Endothelial cell of umbilical vein (primary cell): ENCODE data around the gene ARHGAP15. TPM values are rescaled to one million over a fixed set of nuclear protein-coding genes. Genes with fewer than 3 reads are reported as not detected.

Source experiments
- BruUV-seq: library from RNA; stranded (reverse); fragments of 400-500 nt; replicated peaks from 2 replicates; lab custom pipeline; 2021; lab: Mats Ljungman, UMichigan
- CTCF ChIA-PET: fragments of 300-600, 350-600 bp; sonication (Branson Sonifier 250); formaldehyde crosslinking; loops from one replicate; lab custom pipeline; 2021; ENCODE audit warnings: antibody characterized with exemption, inconsistent platforms; lab: Charles Lee
- POLR2A ChIA-PET: fragments of 300-600, 350-600 bp; sonication (Branson Sonifier 250); formaldehyde crosslinking; loops from one replicate; lab custom pipeline; 2021; ENCODE audit warnings: antibody characterized with exemption, inconsistent platforms; lab: Charles Lee
- DNase-seq: peaks from one replicate; pipeline ENCODE4 v3.0.0-alpha.2; 2011; ENCODE audit warnings: low read depth, low spot score
- FAIRE-seq: peaks from 2 replicates; lab custom pipeline; 2011; peaks lifted over from hg19 to GRCh38; lab: Jason Lieb, UNC
- H2AFZ ChIP-seq: 2 replicates; pipeline ENCODE4 v1.6.0; 2012; ENCODE audit warnings: low read depth, low read length, control low read depth, inconsistent platforms
- H3K27ac ChIP-seq: 2 replicates; pipeline ENCODE4 v1.5.1; 2011; ENCODE audit warnings: low read depth, mild to moderate bottlenecking, control low read depth, low read length, moderate library complexity; ENCODE audit not compliant: insufficient read depth
- H3K27me3 ChIP-seq, 2 experiments: 2 replicates each; pipeline versions ENCODE4 v1.6.0 to v1.6.1; 2011; ENCODE audit warnings: low read length in 2 of 2, mixed read lengths in 1 of 2; ENCODE audit not compliant: control insufficient read depth in 2 of 2, insufficient read depth in 2 of 2
- H3K36me3 ChIP-seq, 2 experiments: 2 replicates in 1 of 2; 3 replicates in 1 of 2; pipeline ENCODE4 v1.5.1; 2011; ENCODE audit warnings: low read length in 2 of 2, mild to moderate bottlenecking in 1 of 2, moderate library complexity in 1 of 2; ENCODE audit not compliant: control insufficient read depth in 2 of 2, insufficient read depth in 2 of 2; ENCODE audit errors: extremely low read depth in 1 of 2
- H3K4me1 ChIP-seq: 3 replicates; pipeline ENCODE4 v1.5.1; 2011; ENCODE audit warnings: mild to moderate bottlenecking, low read length; ENCODE audit not compliant: control insufficient read depth, insufficient read depth; ENCODE audit errors: extremely low read depth
- H3K4me2 ChIP-seq: 2 replicates; pipeline ENCODE4 v1.6.1; 2011; ENCODE audit warnings: low read length, control low read depth, mixed read lengths; ENCODE audit not compliant: insufficient read depth
- H3K4me3 ChIP-seq, 3 experiments: fragments of 200-600 bp in 1 of 3; sonication (generic), shearing (Covaris generic) in 1 of 3; replicated peaks in 1 of 3; 2 replicates each; pipeline ENCODE4 v1.5.1; 2011 to 2016; ENCODE audit warnings: control low read depth in 3 of 3, low read length in 3 of 3, mild to moderate bottlenecking in 2 of 3, inconsistent platforms in 1 of 3, low read depth in 1 of 3, moderate library complexity in 1 of 3; ENCODE audit not compliant: insufficient read depth in 1 of 3
- H3K79me2 ChIP-seq: 2 replicates; pipeline ENCODE4 v1.6.0; 2012; ENCODE audit warnings: low read length, inconsistent platforms; ENCODE audit not compliant: control insufficient read depth, insufficient read depth
- H3K9ac ChIP-seq: replicated peaks from 2 replicates; pipeline ENCODE3; 2011; ENCODE audit warnings: low read length, control low read depth; ENCODE audit not compliant: insufficient read depth; ENCODE audit errors: extremely low read depth
- H3K9me1 ChIP-seq: replicated peaks from 3 replicates; pipeline ENCODE4 v1.6.0; 2011; ENCODE audit warnings: mild to moderate bottlenecking, low read length; ENCODE audit not compliant: control insufficient read depth, insufficient read depth; ENCODE audit errors: extremely low read depth
- H3K9me3 ChIP-seq: replicated peaks from 2 replicates; pipeline ENCODE4 v1.5.1; 2012; ENCODE audit warnings: low read length, inconsistent platforms; ENCODE audit not compliant: control insufficient read depth, insufficient read depth
- H4K20me1 ChIP-seq: replicated peaks from 2 replicates; pipeline ENCODE3; 2011; ENCODE audit warnings: mild to moderate bottlenecking, low read length; ENCODE audit not compliant: control insufficient read depth, insufficient read depth; ENCODE audit errors: extremely low read depth
- EZH2 ChIP-seq: IDR thresholded peaks from 2 replicates; pipeline ENCODE4 v1.6.1; 2012; ENCODE audit warnings: borderline replicate concordance, low read depth, mild to moderate bottlenecking, moderate library complexity, low read length, inconsistent platforms; ENCODE audit not compliant: severe bottlenecking
- FOS ChIP-seq: IDR thresholded peaks from 2 replicates; pipeline ENCODE4 v1.6.1; 2011; ENCODE audit warnings: mild to moderate bottlenecking, low read length, moderate library complexity, borderline replicate concordance; ENCODE audit not compliant: insufficient read depth
- GATA2 ChIP-seq: IDR thresholded peaks from 2 replicates; pipeline ENCODE4 v1.7.0; 2011; ENCODE audit warnings: low read depth, mild to moderate bottlenecking, moderate library complexity, mixed read lengths, low read length; ENCODE audit not compliant: insufficient read length, insufficient read depth
- JUN ChIP-seq: IDR thresholded peaks from 2 replicates; pipeline ENCODE4 v1.6.1; 2011; ENCODE audit warnings: borderline replicate concordance, low read depth; ENCODE audit not compliant: insufficient read length, insufficient read depth
- MYC ChIP-seq: IDR thresholded peaks from one replicate; pipeline ENCODE4 v1.6.1; 2011; ENCODE audit warnings: mild to moderate bottlenecking, low read depth, low read length
- POLR2A ChIP-seq: IDR thresholded peaks from 2 replicates; pipeline ENCODE4 v1.6.1; 2012; ENCODE audit warnings: low read depth, mild to moderate bottlenecking, control low read depth, low read length
- POLR2AphosphoS5 ChIP-seq: IDR thresholded peaks from 2 replicates; pipeline ENCODE4 v1.6.1; 2012; ENCODE audit warnings: low read depth, mild to moderate bottlenecking, control low read depth, low read length, moderate library complexity; ENCODE audit not compliant: insufficient read depth
- dilution Hi-C: fragments of 300-500 bp; cut with MboI; formaldehyde crosslinking; loops from one replicate; pipeline ENCODE4 v1.15.0; 2019; ENCODE audit warnings: low sequenced_read_pairs; ENCODE audit not compliant: extremely low pct_ligation_motif_present
- intact Hi-C: fragments of 100-400 bp; cut with micrococcal nuclease; formaldehyde crosslinking; loops from one replicate; pipeline ENCODE4 v1.10.0; 2022
- polyA plus RNA-seq, 4 experiments: library from polyadenylated mRNA; depleted of rRNA in 3 of 4; stranded (reverse) in 3 of 4; unstranded in 1 of 4; fragments of >200 nt; gene quantifications; 2 replicates each; pipeline versions ENCODE4 v1.2.1 to v1.2.3, GENCODE V29; 2011 to 2012; ENCODE audit warnings: missing spikeins in 1 of 4
- total RNA-seq: library from RNA; stranded (reverse); gene quantifications from 2 replicates; pipeline ENCODE4 v1.2.3, GENCODE V29; 2021
- TF ChIP-seq, protein P1 (sequence below): IDR thresholded peaks from 2 replicates; pipeline ENCODE4 v1.6.1; 2011; ENCODE audit not compliant: insufficient read depth, insufficient read length
- TF ChIP-seq, protein P2 (sequence below), 2 donors: IDR thresholded peaks; 1 replicate in 1 of 2; 2 replicates in 1 of 2; pipeline ENCODE4 v1.5.1; 2011; ENCODE audit warnings: low read length in 2 of 2, mild to moderate bottlenecking in 2 of 2, moderate library complexity in 2 of 2, control low read depth in 1 of 2, inconsistent platforms in 1 of 2, low read depth in 1 of 2; ENCODE audit not compliant: insufficient read depth in 1 of 2; ENCODE audit errors: extremely low read depth in 1 of 2

ARHGAP15 gene
- total and polyA plus RNA-seq, 2 donors (not counting 3 experiments of a cell fraction or from before 2014, with no cell fraction given) = not detected

DNA sequence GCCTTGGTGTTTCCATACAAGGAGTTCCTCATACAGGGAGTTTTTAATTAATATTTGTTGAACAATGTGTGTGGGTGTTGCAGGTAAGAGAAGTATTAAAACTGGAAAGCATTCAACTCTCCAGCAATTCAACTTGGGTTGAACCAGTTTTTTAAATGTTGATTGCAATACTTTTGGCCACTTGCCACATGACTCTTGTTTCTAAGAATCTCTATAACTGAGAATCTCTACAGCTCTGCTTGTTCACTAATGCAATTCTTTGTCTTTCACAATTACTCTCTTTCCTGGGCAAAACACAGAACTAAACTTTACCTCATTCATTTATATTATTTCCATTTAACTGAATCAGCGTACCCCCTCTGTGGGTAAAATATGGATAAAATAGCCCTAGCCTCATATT lies 429.4 kb downstream of the ARHGAP15 start:
- FAIRE-seq (no peak), DNase-seq (no peak)
- ChIA-PET POLR2A (no interaction called here), CTCF (no interaction called here)
- Histone ChIP-seq H3K9me3 (no peaks in the 10 kb centered on the region), H2AFZ (no peak overlapping the region), H3K9me1 (no peaks in the 10 kb centered on the region), H4K20me1 (no peaks in the 10 kb centered on the region), H3K4me2 (no peak overlapping the region), H3K4me3 (no peak overlapping the region), H3K4me1 (no peaks in the 10 kb centered on the region), H3K9ac (no peak overlapping the region), H3K27me3 (no peaks in the 10 kb centered on the region), H3K79me2 (no peaks in the 10 kb centered on the region), H3K36me3 (no peaks in the 10 kb centered on the region), H3K27ac (no peak overlapping the region)
- intact Hi-C loops (no loop called here), dilution Hi-C loops (no loop called here)
- TF ChIP-seq FOS (no peak), GATA2 (no peak), POLR2A (no peak), JUN (no peak), POLR2AphosphoS5 (no peak), MYC (no peak), EZH2 (no peak)
- TF ChIP-seq, protein P1, sequence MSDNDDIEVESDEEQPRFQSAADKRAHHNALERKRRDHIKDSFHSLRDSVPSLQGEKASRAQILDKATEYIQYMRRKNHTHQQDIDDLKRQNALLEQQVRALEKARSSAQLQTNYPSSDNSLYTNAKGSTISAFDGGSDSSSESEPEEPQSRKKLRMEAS = no peak
- TF ChIP-seq, protein P2, sequence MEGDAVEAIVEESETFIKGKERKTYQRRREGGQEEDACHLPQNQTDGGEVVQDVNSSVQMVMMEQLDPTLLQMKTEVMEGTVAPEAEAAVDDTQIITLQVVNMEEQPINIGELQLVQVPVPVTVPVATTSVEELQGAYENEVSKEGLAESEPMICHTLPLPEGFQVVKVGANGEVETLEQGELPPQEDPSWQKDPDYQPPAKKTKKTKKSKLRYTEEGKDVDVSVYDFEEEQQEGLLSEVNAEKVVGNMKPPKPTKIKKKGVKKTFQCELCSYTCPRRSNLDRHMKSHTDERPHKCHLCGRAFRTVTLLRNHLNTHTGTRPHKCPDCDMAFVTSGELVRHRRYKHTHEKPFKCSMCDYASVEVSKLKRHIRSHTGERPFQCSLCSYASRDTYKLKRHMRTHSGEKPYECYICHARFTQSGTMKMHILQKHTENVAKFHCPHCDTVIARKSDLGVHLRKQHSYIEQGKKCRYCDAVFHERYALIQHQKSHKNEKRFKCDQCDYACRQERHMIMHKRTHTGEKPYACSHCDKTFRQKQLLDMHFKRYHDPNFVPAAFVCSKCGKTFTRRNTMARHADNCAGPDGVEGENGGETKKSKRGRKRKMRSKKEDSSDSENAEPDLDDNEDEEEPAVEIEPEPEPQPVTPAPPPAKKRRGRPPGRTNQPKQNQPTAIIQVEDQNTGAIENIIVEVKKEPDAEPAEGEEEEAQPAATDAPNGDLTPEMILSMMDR (IDR thresholded peaks at IDR 0.05; ENCODE audit: extremely low read depth in 1 of 2, insufficient read depth in 1 of 2, low read depth in 1 of 2, low read length in 2 of 2) = no peak
- no TSS peak for BruUV-seq
